ENCODE measurements around the gene SLC15A1.

GRCh38 chr13:98792785-98793495 is 40.5 kb upstream of the SLC15A1 start:
- no peak for TF ChIP-seq CTCF (IDR thresholded peaks at IDR 0.05)
- no peak for TF ChIP-seq EP300 (IDR thresholded peaks at IDR 0.05)
- no peak for TF ChIP-seq POLR2A (IDR thresholded peaks at IDR 0.05)
